Measurements from ENCODE around the gene CCDC27.

- TF ChIP-seq ZNF569 (CRISPR knock-in tag; IDR thresholded peaks at IDR 0.05; ENCODE audit: borderline replicate concordance), result no peak
- TF ChIP-seq TP53 (CRISPR knock-in tag; conservative IDR thresholded peaks at IDR 0.05), result no peak
- TF ChIP-seq TMF1 (CRISPR knock-in tag; IDR thresholded peaks at IDR 0.05; ENCODE audit: low read depth), result no peak
- TF ChIP-seq MYNN (CRISPR knock-in tag; IDR thresholded peaks at IDR 0.05; ENCODE audit: low read depth), result no peak
- TF ChIP-seq POLR2AphosphoS5 (IDR thresholded peaks at IDR 0.05; ENCODE audit: low read depth, low read length), result no peak
- no peak for TF ChIP-seq CTCF (CRISPR knock-in tag; IDR thresholded peaks at IDR 0.05)
- TF ChIP-seq PCBP1 (IDR thresholded peaks at IDR 0.05; ENCODE audit: borderline replicate concordance, low read depth, low read length), result no peak
- no peak for TF ChIP-seq ZNF792 (CRISPR knock-in tag; IDR thresholded peaks at IDR 0.05)
- TF ChIP-seq SMC3 (IDR thresholded peaks at IDR 0.05; ENCODE audit: low read length), result no peak
- TF ChIP-seq, protein P1, sequence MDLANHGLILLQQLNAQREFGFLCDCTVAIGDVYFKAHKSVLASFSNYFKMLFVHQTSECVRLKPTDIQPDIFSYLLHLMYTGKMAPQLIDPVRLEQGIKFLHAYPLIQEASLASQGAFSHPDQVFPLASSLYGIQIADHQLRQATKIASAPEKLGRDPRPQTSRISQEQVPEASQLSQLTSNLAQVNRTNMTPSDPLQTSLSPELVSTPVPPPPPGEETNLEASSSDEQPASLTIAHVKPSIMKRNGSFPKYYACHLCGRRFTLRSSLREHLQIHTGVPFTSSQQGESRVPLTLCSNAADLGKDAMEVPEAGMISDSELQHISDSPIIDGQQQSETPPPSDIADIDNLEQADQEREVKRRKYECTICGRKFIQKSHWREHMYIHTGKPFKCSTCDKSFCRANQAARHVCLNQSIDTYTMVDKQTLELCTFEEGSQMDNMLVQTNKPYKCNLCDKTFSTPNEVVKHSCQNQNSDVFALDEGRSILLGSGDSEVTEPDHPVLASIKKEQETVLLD (CRISPR knock-in tag; IDR thresholded peaks at IDR 0.05; ENCODE audit: low read depth), result no peak
- no peak for TF ChIP-seq POLR2A (IDR thresholded peaks at IDR 0.05; ENCODE audit: insufficient read depth in 1 of 2, low read depth in 2 of 2, low read length in 2 of 2)
- TF ChIP-seq FOXK1 (CRISPR knock-in tag; IDR thresholded peaks at IDR 0.05; ENCODE audit: borderline replicate concordance, low read depth), result no peak
These were observed 64.3 kb downstream of the CCDC27 start for GRCh38 chr1:3816331-3817137.
